Umbilical cord (tissue), 2 donors: ENCODE results near the gene DNAJB8. TPM values are rescaled to one million over a fixed set of nuclear protein-coding genes. Genes with fewer than 3 reads are reported as not detected.

ENCODE experiments used
- DNase-seq: peaks from one replicate; pipeline ENCODE4 v3.0.0-alpha.2; 2015; ENCODE audit warnings: low spot score
- total RNA-seq: library from RNA; depleted of rRNA; stranded (reverse); fragments of >200 nt; gene quantifications from one replicate; pipeline ENCODE4 v1.2.3, GENCODE V29; 2014; ENCODE audit warnings: low replicate concordance; ENCODE audit not compliant: insufficient read depth

Gene DNAJB8
- total RNA-seq, 1 donor from 2014 or later: 0.48 TPM

- DNase-seq: no peak
Observed at GRCh38 chr3:128427175-128427857, 39.4 kb downstream of the DNAJB8 start.

GRCh38 chr3:128426128-128426921, 40.4 kb downstream of the DNAJB8 start:
- DNase-seq: no peak

GRCh38 chr3:128425846-128426127, 40.9 kb downstream of the DNAJB8 start:
- DNase-seq: no peak

GRCh38 chr3:128425142-128425845, 41.4 kb downstream of the DNAJB8 start:
- DNase-seq: no peak

- peak; percentile 41 for DNase-seq
Observed at GRCh38 chr3:128424508-128425069, 42.1 kb downstream of the DNAJB8 start.

GRCh38 chr3:128423525-128424147, 43.1 kb downstream of the DNAJB8 start:
- DNase-seq: no peak

- DNase-seq: no peak
Observed at GRCh38 chr3:128422762-128423524, 43.7 kb downstream of the DNAJB8 start.

GRCh38 chr3:128421966-128422365, 44.7 kb downstream of the DNAJB8 start:
- DNase-seq: no peak

GRCh38 chr3:128421439-128421836, 45.3 kb downstream of the DNAJB8 start:
- no peak for DNase-seq

GRCh38 chr3:128420720-128421438, 45.8 kb downstream of the DNAJB8 start:
- no peak for DNase-seq

- no peak for DNase-seq
Observed at GRCh38 chr3:128420289-128420688, 46.4 kb downstream of the DNAJB8 start.

- no peak for DNase-seq
Observed at GRCh38 chr3:128419311-128419710, 47.4 kb downstream of the DNAJB8 start.

GRCh38 chr3:128418900-128419299, 47.8 kb downstream of the DNAJB8 start:
- DNase-seq: no peak

- no peak for DNase-seq
Observed at GRCh38 chr3:128416578-128417211, 50.0 kb downstream of the DNAJB8 start.

- DNase-seq: no peak
Observed at GRCh38 chr3:128415773-128416577, 50.7 kb downstream of the DNAJB8 start.

GRCh38 chr3:128415200-128415772, 51.4 kb downstream of the DNAJB8 start:
- DNase-seq: no peak

- DNase-seq: no peak
Observed at GRCh38 chr3:128413413-128414205, 53.1 kb downstream of the DNAJB8 start.

GRCh38 chr3:128413003-128413370, 53.7 kb downstream of the DNAJB8 start:
- no peak for DNase-seq
